ENCODE results near the gene EDNRB. TPM values are rescaled to one million over a fixed set of nuclear protein-coding genes. Genes with fewer than 3 reads are reported as not detected.
"Not testable (repeated sequence)": the region's sequence is repeated elsewhere in the genome, so short reads cannot be mapped to it uniquely, and the experiment has no call there.

Gene EDNRB
- total RNA-seq (2014; rRNA removed; shearing (Covaris generic)): 491 and 498 TPM in 2 replicates
- polyA plus RNA-seq (2015; cell fraction: cytosol; rRNA removed): 201 and 237 TPM in 2 replicates
- 212 and 218 TPM in 2 replicates for polyA plus RNA-seq (2015; cell fraction: nucleus; rRNA removed)

DNA sequence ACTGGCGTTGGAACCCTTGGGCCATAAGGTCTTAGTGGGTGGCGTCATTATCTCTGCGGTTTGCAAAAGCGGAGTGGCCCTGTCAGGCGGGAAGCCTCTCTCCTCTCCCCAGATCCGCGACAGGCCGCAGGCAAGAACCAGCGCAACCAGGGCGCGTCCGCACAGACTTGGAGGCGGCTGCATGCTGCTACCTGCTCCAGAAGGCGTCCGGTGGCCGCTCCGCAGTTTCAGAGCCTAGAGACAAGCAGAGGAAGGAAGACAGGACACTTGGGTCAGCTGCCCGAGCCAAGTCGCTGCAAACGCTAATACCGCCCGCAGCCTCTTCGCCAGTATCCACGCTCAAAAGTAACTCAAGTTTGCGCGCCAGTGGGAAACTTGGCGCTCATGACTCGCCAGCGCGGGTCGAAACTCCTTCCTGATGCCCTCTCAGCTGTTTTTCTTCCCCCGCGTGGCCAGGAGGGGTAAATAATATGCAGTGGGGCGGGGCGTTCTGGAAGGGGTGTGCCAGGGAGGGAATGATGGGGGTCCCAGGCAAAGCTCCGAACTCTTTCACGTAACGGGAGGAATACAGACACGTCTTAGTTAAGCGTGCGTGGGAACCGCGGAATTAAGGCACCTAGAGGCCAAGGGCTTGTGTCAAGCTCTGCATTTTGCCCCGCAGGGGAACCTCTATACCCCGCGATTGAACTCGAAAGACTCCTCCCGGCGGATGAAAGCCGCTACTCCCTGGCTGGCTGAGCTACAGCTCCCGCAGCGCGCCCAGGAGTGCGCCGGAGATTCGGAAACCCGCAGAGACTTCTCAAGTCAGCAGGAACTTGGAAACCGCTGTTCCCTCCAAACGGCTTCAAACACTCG, at the start of gene EDNRB:
TSS of gene EDNRB (minus strand) at position 441 of the 855 bp plus-strand sequence. CDS start at position 183, 258 bp downstream.
- peak; percentile 92 for DNase-seq (ENCODE audit: low read depth, low spot score)
- in situ Hi-C loops (cut with HindIII; ENCODE audit: low pct_unique_long_range_greater_than_20kb, low sequenced_read_pairs): no loop called here

DNA sequence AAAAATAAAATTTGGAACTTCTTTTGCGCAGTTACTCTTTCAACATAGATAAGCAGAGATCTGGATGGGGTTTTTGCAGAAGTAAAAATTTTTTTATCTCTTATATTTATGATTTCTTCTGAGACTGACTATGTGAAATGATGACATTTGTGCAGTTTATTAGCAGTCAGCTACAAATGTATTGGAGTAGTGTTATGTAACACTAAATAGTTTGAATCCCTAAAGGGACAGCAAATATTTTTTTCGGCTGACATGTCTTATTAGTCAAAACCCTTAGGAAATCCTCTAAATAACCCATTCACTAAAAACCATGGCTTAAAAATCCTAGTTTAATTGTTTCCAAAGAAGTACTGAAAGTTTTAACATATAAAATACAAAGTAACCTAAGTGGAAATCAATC, 48.0 kb upstream of the EDNRB start:
- in situ Hi-C loops (cut with HindIII; ENCODE audit: low pct_unique_long_range_greater_than_20kb, low sequenced_read_pairs): no loop called here
- DNase-seq (ENCODE audit: low read depth, low spot score): no peak

DNA sequence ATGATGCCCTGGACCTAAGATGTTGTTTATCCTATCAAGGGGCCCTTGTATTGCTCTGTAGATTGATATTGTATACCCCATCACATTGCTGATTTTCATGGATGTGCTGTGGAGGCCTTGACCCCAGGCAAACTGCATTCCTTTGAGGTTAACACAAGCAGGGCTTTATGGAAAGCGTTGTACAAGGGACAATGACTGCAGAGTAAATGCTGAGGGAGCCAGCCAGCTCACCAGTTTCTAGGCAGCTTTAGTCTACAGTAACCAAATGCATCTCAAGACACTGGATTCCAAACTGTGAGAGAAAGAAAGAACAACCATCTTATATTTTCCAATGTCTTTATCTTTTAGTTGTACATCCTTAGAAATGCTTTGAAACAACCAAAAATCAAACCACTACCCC, 34.1 kb upstream of the EDNRB start:
- DNase-seq (ENCODE audit: low read depth, low spot score): peak; percentile 98
- in situ Hi-C loops (cut with HindIII; ENCODE audit: low pct_unique_long_range_greater_than_20kb, low sequenced_read_pairs): no loop called here

- DNase-seq (ENCODE audit: low read depth, low spot score): no peak
- in situ Hi-C loops (cut with HindIII; ENCODE audit: low pct_unique_long_range_greater_than_20kb, low sequenced_read_pairs): no loop called here
Measured at GRCh38 chr13:77952276-77952675, 33.6 kb upstream of the EDNRB start.

- in situ Hi-C loops (cut with HindIII; ENCODE audit: low pct_unique_long_range_greater_than_20kb, low sequenced_read_pairs): no loop called here
- peak; percentile 80 for DNase-seq (ENCODE audit: low read depth, low spot score)
Measured at GRCh38 chr13:77946522-77946921, 27.9 kb upstream of the EDNRB start.

DNA sequence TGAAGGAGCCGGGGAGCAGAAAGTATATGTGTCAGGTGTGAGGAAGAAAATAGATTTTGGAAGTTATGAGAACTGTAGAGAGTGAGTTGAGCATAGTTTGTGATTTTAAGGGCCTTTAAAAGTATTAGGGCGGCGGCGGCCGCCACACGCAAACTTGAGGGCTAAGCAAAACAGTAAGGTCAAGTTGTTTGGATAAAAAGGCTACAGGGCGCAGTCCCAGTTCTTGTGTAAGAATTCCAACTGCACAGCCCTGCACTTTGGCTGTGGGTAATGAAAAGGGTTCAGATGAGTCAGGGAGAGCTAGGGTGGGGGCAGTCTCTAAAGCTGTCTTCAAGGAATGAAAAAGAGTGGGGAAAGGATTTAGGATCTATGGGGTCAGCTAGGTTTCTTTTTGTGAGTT, 16.4 kb upstream of the EDNRB start:
- DNase-seq (ENCODE audit: low read depth, low spot score); in situ Hi-C loops (cut with HindIII; ENCODE audit: low pct_unique_long_range_greater_than_20kb, low sequenced_read_pairs): not testable (repeated sequence)

- DNase-seq (ENCODE audit: low read depth, low spot score): no peak
- in situ Hi-C loops (cut with HindIII; ENCODE audit: low pct_unique_long_range_greater_than_20kb, low sequenced_read_pairs): no loop called here
Measured at GRCh38 chr13:77930430-77930829, 11.8 kb upstream of the EDNRB start.

DNA sequence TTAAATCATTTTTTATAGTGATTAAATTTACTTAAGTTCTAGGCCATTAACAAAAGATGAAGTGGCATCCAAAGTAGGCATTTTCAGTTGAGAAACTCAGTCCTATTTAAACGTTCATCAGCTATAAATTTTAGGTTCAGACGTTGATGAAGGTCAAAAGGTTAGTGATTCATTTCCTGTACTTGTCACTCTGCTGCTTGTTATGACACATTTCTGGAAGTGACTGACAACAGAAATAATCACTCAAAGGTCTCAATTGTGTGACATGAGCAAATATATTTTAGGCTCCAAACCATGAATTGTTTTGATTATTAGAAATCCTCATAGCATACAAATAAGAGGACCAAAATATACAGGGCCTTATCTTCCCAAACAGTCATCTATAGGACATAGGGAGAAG, 10.3 kb upstream of the EDNRB start:
- DNase-seq (ENCODE audit: low read depth, low spot score): no peak
- in situ Hi-C loops (cut with HindIII; ENCODE audit: low pct_unique_long_range_greater_than_20kb, low sequenced_read_pairs): no loop called here

DNA sequence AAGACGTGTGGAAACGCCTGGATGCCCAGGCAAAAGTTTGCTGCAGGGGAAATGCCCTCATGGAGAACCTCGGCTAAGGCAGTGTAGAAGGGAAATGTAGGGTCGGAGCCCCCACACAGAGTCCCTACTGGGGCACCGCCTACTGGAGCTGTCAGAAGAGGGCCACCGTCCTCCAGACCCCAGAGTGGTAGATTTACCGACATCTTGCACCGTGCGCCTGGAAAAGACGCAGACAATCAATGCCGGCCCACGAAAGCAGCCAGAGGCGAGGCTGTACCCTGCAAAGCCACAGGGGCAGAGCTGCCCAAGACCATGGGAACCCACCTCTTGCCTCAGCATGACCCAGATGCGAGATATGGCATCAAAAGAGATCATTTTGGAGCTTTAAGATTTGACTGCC, 7.0 kb upstream of the EDNRB start:
- in situ Hi-C loops (cut with HindIII; ENCODE audit: low pct_unique_long_range_greater_than_20kb, low sequenced_read_pairs): no loop called here
- DNase-seq (ENCODE audit: low read depth, low spot score): no peak

GRCh38 chr13:77919921-77920294, 1.3 kb upstream of the EDNRB start:
- peak; percentile 70 for DNase-seq (ENCODE audit: low read depth, low spot score)
- in situ Hi-C loops (cut with HindIII; ENCODE audit: low pct_unique_long_range_greater_than_20kb, low sequenced_read_pairs): no loop called here

DNA sequence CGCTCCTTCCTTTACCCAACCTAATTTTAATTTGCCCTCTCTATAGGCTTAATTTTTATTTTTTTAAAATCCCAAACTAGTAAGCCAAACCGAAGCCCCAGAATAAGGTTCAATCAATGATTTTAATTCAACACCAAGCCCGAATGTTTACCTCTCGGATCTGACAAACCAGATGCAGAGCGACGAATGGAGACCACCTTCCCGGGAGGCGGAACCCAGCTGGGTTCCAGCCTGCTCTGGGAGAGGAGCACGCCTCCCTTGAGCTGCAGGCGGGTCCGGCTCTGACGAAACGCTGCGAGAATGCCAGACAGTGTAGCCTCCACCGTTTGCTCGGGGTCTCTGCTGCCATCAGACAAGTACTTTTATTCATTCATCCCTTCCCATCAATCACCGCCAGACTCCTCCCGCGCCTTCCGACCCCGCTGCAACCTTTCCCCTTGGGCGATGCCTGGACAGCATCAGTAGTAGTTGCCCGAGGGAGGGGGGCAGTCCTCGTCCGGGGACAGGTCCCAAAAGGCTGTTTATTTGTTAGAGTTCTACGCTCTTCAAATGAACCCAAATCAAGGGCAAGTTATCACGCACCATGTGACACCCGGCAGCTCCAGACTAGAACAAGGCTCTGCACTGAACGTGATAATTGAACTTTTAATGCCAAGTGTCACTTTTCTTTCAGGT, 752 bp upstream of the EDNRB start:
- in situ Hi-C loops (cut with HindIII; ENCODE audit: low pct_unique_long_range_greater_than_20kb, low sequenced_read_pairs): no loop called here
- DNase-seq (ENCODE audit: low read depth, low spot score): peak; percentile 96

- in situ Hi-C loops (cut with HindIII; ENCODE audit: low pct_unique_long_range_greater_than_20kb, low sequenced_read_pairs): no loop called here
- DNase-seq (ENCODE audit: low read depth, low spot score): no peak
Measured at GRCh38 chr13:77916488-77916887, 2.1 kb downstream of the EDNRB start.

GRCh38 chr13:77915686-77916085, 2.9 kb downstream of the EDNRB start:
- in situ Hi-C loops (cut with HindIII; ENCODE audit: low pct_unique_long_range_greater_than_20kb, low sequenced_read_pairs): no loop called here
- DNase-seq (ENCODE audit: low read depth, low spot score): no peak

- in situ Hi-C loops (cut with HindIII; ENCODE audit: low pct_unique_long_range_greater_than_20kb, low sequenced_read_pairs): no loop called here
- DNase-seq (ENCODE audit: low read depth, low spot score): no peak
Measured at GRCh38 chr13:77913003-77913402, 5.6 kb downstream of the EDNRB start.

DNA sequence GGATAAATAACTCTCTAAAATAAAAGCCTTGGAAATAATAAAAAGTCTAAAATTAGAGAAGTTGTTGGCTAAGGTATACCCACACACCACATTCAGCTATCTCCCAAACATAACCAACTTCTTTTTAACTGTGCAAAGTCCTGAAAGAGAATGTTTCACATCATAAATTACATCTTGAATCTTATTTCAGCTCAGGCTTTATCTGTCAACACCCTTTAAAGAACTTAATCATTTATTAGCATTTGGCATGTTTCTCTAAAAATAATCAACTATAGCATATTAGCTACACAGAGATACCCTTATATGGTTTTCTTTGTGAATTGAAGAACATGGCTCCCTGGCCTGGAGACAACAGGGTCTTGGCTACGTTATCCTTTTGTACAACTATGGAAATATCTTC, 6.9 kb downstream of the EDNRB start:
- in situ Hi-C loops (cut with HindIII; ENCODE audit: low pct_unique_long_range_greater_than_20kb, low sequenced_read_pairs): no loop called here
- DNase-seq (ENCODE audit: low read depth, low spot score): no peak

GRCh38 chr13:77909827-77910226, 8.8 kb downstream of the EDNRB start:
- in situ Hi-C loops (cut with HindIII; ENCODE audit: low pct_unique_long_range_greater_than_20kb, low sequenced_read_pairs): no loop called here

DNA sequence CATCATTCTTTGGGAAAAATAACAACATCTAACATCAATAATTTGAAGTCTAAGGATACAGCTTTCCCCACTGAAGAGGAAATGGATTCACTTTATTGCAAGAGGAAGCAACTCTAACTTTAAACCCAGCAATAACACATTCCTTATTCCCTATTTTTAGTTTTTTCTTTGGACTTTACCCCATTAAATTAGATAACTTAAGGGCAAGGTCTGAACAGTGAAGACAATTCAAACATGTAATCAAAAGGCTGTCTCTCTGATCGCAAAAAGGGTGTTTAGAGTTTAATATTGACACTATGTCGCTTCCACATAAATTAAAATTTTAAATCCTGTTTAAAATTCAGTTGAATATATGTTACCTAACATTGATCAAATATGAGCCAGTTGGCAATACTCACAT, 10.1 kb downstream of the EDNRB start:
- in situ Hi-C loops (cut with HindIII; ENCODE audit: low pct_unique_long_range_greater_than_20kb, low sequenced_read_pairs): no loop called here
- no peak for DNase-seq (ENCODE audit: low read depth, low spot score)

More at GRCh38 chr13:77909827-77910226, 8.8 kb downstream of the EDNRB start:
- DNase-seq (ENCODE audit: low read depth, low spot score): no peak

DNA sequence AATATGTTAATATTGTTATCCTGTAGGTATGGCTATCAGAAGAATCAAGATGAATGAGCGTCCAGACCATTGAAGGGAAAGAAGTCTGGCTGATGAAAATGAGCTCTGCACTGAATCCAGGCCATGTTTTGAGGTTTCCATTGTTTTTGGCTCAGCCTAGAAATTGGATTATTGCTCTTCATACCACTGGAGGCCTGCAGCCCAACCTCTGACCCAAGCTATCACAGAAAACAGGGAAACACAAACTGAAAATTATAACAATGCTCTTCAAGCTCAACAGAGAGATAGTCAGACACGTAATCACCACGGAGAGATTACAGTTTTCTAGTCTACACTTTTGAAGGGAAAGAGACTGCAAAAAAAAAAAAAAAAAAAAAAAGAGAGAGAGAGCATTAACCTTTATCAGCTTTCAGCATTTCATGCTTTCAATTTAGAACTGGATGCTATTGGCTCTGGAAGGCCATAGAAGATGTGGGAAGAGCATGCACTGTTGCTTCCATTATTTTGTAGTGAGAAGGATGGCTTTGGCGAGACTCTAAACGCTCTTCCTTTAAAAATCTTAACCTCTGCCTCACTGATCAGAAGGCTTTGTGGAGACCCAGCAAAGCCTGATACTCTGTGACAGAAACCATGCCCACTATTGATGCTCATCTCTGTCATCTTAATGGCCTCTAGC, 10.8 kb downstream of the EDNRB start:
- in situ Hi-C loops (cut with HindIII; ENCODE audit: low pct_unique_long_range_greater_than_20kb, low sequenced_read_pairs): no loop called here
- DNase-seq (ENCODE audit: low read depth, low spot score): no peak
